HG03432 (cell line): Measurements from ENCODE around the gene MEX3C.

Experiments
- ATAC-seq: cut with Tn5 transposase; IDR thresholded peaks from one replicate; pipeline ENCODE4 v1.9.1; 2021; ENCODE audit warnings: mild to moderate bottlenecking, moderate library complexity; ENCODE audit not compliant: unreplicated experiment

MEX3C gene

DNA sequence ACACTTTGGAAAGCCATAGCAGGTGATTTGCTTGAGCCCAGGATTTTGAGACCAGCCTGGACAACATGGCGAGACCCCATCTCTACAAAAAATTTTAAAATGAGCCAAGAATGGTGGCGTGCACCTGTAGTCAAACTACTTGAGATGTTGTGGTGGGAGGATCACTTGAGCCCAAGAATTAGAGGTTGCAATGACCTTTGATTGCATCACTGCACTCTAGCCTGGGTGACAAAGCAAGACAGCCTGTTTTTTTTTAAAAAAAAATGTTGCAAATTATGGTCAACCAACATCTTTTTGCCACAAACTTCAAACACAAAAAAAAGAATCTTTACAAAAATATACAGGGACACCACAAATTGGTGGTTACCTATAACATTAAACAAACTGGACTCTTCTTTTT, 40.3 kb downstream of the MEX3C start:
- no peak for ATAC-seq

DNA sequence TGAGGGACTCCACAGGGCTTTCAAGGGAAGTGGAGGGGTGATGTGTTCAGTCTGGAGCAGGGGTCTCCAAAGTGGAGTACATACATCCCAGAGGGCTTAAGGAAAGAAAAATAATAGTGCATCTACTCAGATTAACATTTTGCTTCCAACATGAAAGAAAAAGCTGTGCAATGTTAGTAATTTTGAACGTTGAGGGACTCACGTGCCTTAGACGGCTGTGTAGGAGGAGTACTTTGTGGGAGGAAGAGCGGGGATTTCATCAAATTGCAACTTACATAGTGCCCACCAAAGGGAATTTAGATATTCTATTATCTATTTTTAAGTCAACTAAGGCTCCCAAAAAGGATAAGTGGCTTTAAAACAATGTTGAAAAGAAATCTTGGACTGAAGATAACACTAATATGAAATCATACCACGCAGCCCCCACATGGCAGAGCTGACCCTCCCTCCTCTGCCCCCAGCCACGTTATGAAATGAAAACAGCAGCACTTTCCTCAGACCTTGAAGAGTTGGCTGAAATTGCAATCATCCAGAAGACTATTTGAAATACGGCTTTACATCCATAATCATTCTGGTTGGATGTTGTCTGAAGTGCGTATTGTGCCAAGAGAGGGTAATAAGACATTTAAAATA, 42.9 kb downstream of the MEX3C start:
- ATAC-seq: no peak

DNA sequence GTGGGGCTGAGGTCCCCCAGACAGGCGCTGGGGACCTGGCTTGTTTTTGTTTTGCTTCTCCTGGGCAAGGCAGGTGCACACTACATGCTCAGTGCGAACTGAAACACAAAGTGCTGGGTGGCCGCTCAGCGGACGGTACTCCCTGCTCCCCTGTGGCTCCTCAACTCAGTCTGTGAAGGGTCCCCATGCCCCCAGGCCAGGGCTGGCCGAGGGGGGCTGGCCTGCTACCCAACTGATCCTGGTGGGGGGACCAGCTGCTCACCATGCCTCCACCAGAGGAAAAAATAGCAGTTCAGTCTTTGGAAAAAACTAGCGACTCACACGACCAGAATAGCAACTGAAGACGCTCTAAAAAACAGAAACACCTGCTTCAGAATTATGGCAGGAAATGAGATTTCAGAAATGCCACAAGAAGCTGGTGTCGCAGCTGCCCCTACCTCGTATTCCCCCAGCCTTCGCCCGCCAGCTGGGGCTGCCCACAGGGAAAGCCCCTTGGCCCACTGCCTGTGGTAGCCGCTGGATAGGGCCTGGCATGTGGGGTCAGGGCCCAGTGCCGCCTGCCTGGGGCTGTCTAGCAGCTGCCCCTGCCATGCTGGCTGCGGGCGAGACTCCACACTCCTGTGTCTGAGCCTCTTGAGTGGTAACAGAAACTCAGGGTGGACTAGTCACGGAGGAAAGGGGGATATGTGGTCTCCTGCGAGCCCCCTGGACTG, 43.7 kb downstream of the MEX3C start:
- ATAC-seq: peak; percentile 77

DNA sequence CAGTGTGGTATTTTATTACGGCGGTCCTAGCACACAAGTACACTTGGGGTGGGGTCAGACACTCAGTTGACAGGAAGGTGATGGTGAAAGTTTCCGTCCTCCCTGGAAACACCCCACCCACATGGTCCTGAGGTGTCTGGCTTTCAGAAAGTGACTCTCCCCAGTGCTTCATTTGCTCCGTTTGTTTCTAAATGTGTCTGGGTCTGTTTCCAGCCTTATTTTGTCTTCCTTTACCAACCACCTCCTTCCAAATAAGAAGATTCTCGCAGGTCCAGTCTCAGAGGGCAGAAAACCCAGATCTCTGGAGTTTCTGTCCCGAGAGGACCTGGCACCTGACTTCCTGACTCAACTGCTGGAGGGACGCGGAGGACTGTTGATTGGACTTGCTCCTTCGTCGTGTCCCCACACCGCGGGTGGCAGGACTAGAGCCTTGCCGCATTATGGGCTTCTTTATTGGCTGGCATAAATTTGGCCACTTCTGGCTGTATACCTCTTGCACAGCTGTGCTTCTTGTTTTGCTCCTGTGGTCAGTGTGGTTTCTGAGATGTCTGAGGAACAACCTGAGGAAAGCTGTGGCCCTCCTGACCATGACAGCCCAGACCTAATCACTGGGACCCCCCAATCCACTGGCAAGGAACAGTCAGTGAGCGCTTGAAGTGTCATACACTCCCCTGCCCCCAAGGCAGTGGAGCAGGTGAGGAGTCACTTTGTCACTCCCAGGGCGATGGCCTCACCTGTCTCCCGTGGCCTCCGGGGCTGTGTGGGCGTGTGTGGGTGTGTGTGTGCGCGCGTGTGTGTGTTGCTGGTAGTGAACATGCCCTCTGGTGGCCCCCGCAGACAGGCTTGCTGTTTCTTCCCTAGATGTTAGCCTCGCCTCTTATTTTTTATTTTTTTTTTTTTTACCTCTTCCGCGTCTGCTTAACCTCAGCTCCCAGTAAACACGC, 45.6 kb downstream of the MEX3C start:
- ATAC-seq: peak; percentile 27

GRCh38 chr18:51151185-51151567, 46.3 kb downstream of the MEX3C start:
- no peak for ATAC-seq

GRCh38 chr18:51150113-51150700, 47.3 kb downstream of the MEX3C start:
- ATAC-seq: no peak

DNA sequence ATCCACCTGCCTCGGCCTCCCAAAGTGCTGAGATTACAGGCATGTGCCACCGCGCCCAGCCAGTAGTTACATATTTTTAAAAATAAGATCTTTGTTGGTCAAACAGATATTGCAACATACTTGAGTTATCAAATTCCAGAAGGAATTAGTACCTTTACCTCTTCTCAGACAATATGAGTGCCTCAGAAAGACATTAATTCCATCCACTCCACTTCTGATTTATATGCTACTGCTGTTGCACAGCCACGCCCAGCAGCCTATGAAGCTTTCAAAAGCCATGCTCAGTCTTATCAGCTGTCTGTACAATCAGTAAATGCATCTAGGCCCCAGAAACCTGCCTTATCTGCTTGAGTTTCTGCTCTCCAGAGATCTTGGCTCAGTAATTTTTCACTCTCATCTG, 47.8 kb downstream of the MEX3C start:
- ATAC-seq: no peak

- ATAC-seq: no peak
Measured at GRCh38 chr18:51146909-51147308, 50.6 kb downstream of the MEX3C start.

GRCh38 chr18:51138936-51139335, 58.5 kb downstream of the MEX3C start:
- ATAC-seq: no peak

DNA sequence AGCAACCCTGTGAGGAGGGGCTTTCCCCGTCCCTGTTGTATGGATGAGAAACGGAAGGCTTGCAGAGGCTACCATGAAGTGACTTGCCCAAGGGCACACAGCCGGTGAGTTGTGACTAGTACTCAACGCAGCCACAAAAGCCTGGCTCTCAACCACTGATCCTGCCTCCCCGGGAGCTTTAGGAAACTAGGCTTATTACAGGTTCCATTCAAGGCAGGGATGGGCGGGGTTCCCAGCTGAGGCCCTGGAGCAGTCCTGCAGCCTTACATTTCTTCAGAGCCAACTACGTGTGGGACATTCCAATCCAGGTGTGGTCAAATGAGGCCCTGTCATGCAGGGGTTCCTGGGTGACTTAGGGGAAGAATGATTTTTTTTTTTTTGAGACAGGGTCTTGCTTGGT, 59.6 kb downstream of the MEX3C start:
- no peak for ATAC-seq

- no peak for ATAC-seq
Measured at GRCh38 chr18:51137026-51137729, 60.3 kb downstream of the MEX3C start.

GRCh38 chr18:51135795-51136194, 61.7 kb downstream of the MEX3C start:
- no peak for ATAC-seq

- no peak for ATAC-seq
Measured at GRCh38 chr18:51135364-51135763, 62.1 kb downstream of the MEX3C start.

DNA sequence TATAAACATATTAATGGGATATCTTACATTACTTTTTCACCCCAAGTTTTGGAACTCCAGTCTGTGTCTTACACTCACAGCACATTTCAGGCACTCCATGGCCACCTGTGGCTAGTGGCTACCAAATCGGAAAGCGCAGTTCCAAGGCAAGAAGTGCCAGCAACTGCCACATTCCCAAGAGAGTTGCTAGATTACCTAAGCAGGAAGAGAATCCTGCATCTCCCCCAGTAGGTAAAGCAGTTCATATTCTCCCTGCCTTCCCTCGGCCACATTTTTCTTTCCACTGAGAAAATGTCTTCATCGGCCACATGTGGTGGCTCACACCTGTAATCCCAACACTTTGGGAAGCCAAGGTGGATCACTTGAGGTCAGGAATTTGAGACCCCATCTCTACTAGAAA, 62.8 kb downstream of the MEX3C start:
- ATAC-seq: no peak

DNA sequence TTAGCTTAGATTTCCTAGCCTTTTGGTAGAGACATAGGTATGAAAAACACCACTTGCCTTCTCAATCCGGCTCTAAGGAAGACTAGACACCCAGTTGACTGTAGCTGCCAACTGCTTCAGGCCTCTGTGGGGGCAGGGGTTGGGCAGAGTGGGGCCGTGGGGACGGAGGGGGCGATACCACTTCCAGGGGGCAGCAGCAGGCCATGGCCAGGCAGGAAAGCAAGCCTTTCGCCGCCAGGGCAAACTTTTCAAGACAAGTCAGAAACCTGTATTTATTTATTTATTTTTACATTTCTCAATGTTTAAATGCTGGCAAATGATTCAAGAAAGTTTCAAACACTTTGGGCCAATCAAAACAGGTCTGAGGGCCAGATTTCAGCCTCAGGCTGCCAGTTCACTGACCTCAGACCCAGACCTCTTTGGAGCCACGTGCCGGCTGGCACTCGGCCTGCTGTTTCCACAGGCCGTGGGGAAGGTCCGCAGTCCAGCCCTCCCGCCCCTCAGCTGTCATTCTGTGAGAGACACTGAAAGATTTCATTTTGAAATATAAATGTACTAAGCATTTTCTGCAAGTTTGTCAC, 63.8 kb downstream of the MEX3C start:
- ATAC-seq: no peak

DNA sequence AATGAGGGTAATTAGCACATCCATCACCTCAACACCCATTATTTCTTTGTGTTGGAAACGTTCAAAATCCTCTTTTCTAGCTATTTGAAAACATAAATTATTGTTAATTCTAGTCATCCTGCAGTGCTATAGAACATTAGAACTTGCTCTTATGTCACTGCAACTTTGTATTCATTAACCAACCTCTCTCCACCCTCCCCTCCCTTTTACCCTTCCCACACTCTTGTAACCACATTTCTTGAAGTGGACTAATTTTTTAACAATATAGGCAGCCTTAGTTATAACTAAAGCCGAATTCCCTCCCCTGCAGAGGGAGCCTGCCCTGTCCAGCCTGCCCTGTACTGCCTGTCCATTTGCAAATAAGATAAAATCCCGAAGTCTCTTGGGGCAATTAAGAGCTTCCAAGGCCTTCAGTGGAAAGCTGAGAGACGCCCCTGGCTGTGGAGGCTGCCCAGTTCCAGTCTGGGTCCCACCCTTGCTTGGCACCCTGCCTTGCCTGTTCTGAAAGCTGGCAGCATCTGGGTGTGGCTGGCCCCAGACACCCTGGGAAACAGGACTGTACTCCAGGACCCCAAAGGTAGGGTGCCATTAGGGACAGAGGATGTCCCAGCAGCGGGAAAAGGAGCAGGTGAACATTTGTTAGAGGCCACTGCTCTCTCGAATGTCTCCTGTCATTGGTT, 65.1 kb downstream of the MEX3C start:
- no peak for ATAC-seq

DNA sequence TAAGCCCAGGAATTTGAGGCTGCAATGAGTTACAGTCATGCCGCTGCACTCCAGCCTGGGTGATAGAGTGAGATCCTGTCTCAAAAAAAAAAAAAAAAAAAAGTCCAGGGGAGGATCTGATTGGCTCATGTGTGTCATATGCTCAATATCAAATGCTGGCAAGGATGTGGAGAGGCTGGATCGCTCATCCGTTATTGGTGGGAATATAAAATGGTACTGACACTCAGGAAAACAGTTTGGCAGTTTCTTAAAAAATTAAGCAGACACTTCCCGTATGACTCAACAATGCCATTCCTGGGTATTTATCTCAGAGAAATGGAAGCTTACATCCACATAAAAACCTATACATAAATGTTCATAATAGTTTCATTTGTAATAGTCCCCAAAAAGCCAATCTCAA, 68.9 kb downstream of the MEX3C start:
- ATAC-seq: no peak

DNA sequence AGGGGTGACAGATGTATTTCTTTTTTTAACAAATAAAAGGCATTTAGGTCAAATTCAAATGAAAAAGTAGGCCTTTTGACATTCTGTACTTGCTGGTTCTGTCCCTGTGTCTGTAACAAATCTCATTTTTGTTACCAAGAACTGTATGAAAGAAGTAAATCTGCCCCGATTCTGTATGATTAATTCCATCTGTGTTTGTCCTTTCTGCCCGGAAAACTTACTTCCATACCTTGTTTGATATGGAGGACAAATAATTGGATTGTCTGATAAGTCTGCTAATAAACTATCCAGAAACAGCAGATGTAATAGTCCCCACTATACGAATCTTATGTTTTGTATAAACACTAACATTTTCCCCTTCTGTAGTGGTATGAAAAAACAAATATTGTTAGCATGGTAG, 69.8 kb downstream of the MEX3C start:
- ATAC-seq: no peak

DNA sequence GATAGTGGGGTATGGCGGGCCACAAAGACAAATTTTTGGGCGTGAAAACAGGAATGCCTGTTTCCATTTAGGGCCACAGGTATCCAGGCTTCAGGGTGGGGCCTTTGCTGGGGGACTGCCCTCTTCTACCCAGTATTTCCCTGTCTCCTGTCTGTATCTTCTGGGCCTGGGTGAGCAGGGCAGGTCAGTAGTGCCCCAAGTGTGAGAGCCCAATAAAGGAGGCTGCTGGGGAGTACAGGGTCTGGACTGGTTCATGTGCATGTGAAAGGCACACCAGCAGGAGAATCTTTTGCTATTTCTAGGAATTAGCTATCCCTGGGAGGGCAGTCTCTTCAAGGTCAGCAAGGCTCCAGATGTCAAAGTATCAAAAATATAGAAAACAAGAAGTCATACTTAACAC, 71.5 kb downstream of the MEX3C start:
- ATAC-seq: no peak
